H54 (cell line): ENCODE measurements around the gene BIN1.
A peak's percentile ranks its signal among the peaks of the same experiment; 100 is the strongest.
"Not testable (repeated sequence)": the region's sequence is repeated elsewhere in the genome, so short reads cannot be mapped to it uniquely, and the experiment has no call there.

ENCODE experiments used
- DNase-seq: peaks from one replicate; pipeline ENCODE4 v3.0.0; 2011; ENCODE audit warnings: low spot score, mixed read lengths; ENCODE audit not compliant: insufficient read length
- FAIRE-seq: peaks from 3 replicates; lab custom pipeline; 2011; peaks lifted over from hg19 to GRCh38; lab: Jason Lieb, UNC
- POLR2A ChIP-seq: IDR thresholded peaks from 2 replicates; pipeline ENCODE4 v1.6.1; 2011; ENCODE audit warnings: low read depth, mild to moderate bottlenecking, low read length

Gene BIN1

GRCh38 chr2:127122361-127123027 lies 15.5 kb upstream of the BIN1 start:
- DNase-seq = no peak
- no peak for FAIRE-seq
- TF ChIP-seq POLR2A = no peak

GRCh38 chr2:127121776-127122176 lies 14.8 kb upstream of the BIN1 start:
- FAIRE-seq (no peak), DNase-seq (no peak)
- TF ChIP-seq POLR2A = no peak

- no peak for TF ChIP-seq POLR2A
- FAIRE-seq (no peak), DNase-seq (no peak)
Observed at GRCh38 chr2:127121353-127121752, 14.4 kb upstream of the BIN1 start.

GRCh38 chr2:127120408-127120807 lies 13.5 kb upstream of the BIN1 start:
- not testable (repeated sequence) for FAIRE-seq, DNase-seq

- no peak for DNase-seq
- no peak for FAIRE-seq
- no peak for TF ChIP-seq POLR2A
Observed at GRCh38 chr2:127118467-127118866, 11.5 kb upstream of the BIN1 start.

GRCh38 chr2:127118038-127118437 lies 11.1 kb upstream of the BIN1 start:
- no peak for TF ChIP-seq POLR2A
- DNase-seq (no peak), FAIRE-seq (no peak)

- FAIRE-seq = no peak
- no peak for TF ChIP-seq POLR2A
- no peak for DNase-seq
Observed at GRCh38 chr2:127117603-127118002, 10.6 kb upstream of the BIN1 start.

- TF ChIP-seq POLR2A = no peak
- FAIRE-seq (no peak), DNase-seq (no peak)
Observed at GRCh38 chr2:127115471-127116199, 8.7 kb upstream of the BIN1 start.

- no peak for TF ChIP-seq POLR2A
- no peak for FAIRE-seq
- no peak for DNase-seq
Observed at GRCh38 chr2:127110985-127111384, 4.0 kb upstream of the BIN1 start.

- FAIRE-seq (no peak), DNase-seq (no peak)
- TF ChIP-seq POLR2A = no peak
Observed at GRCh38 chr2:127108090-127108523, 1.2 kb upstream of the BIN1 start.

- DNase-seq = peak; percentile 50
- TF ChIP-seq POLR2A = no peak
- no peak for FAIRE-seq
Observed at GRCh38 chr2:127107622-127107999, 657 bp upstream of the BIN1 start.

- FAIRE-seq (no peak), DNase-seq (no peak)
- TF ChIP-seq POLR2A = no peak
Observed at GRCh38 chr2:127106457-127106990, 430 bp downstream of the BIN1 start.

GRCh38 chr2:127105656-127106456 lies 1.1 kb downstream of the BIN1 start:
- TF ChIP-seq POLR2A = 0 out of 2 replicates have a peak, but pooled peaks have one; percentile 14
- DNase-seq = peak; percentile 68
- FAIRE-seq = no peak

- no peak for DNase-seq
- FAIRE-seq = no peak
- no peak for TF ChIP-seq POLR2A
Observed at GRCh38 chr2:127104881-127105655, 1.9 kb downstream of the BIN1 start.
